WTC11 (cell line): ENCODE results near the gene IZUMO2.

ENCODE experiments used
- FOXJ3 ChIP-seq: sonication (generic); formaldehyde crosslinking; IDR thresholded peaks from 2 replicates; pipeline ENCODE4 v1.9.0; 2021; ENCODE audit warnings: missing genetic modification reagents, mild to moderate bottlenecking, borderline replicate concordance
- JUN ChIP-seq: sonication (generic); formaldehyde crosslinking; IDR thresholded peaks from 2 replicates; pipeline ENCODE4 v1.8.0; 2023; ENCODE audit warnings: mild to moderate bottlenecking, missing genetic modification reagents
- SMAD4 ChIP-seq: sonication (generic); formaldehyde crosslinking; IDR thresholded peaks from 2 replicates; pipeline ENCODE4 v1.8.0; 2022; ENCODE audit warnings: mild to moderate bottlenecking, missing genetic modification reagents
- SP1 ChIP-seq: sonication (generic); formaldehyde crosslinking; conservative IDR thresholded peaks from 2 replicates; pipeline ENCODE4 v1.8.1; 2022; ENCODE audit warnings: missing genetic modification reagents
- ZNF121 ChIP-seq: sonication (generic); formaldehyde crosslinking; IDR thresholded peaks from 2 replicates; pipeline ENCODE4 v1.8.0; 2023; ENCODE audit warnings: missing genetic modification reagents
- TF ChIP-seq, protein P1 (sequence below): fragments of 200-600 bp; IDR thresholded peaks from 2 replicates; pipeline ENCODE4 v1.8.0; 2022; ENCODE audit warnings: antibody characterized with exemption
- TF ChIP-seq, protein P2 (sequence below): sonication (generic); formaldehyde crosslinking; IDR thresholded peaks from 2 replicates; pipeline ENCODE4 v1.8.0; 2022; ENCODE audit warnings: mild to moderate bottlenecking, missing genetic modification reagents
- TF ChIP-seq, protein P3 (sequence below): sonication (generic); formaldehyde crosslinking; IDR thresholded peaks from 2 replicates; pipeline ENCODE4 v1.8.0; 2022; ENCODE audit warnings: mild to moderate bottlenecking, missing genetic modification reagents

DNA sequence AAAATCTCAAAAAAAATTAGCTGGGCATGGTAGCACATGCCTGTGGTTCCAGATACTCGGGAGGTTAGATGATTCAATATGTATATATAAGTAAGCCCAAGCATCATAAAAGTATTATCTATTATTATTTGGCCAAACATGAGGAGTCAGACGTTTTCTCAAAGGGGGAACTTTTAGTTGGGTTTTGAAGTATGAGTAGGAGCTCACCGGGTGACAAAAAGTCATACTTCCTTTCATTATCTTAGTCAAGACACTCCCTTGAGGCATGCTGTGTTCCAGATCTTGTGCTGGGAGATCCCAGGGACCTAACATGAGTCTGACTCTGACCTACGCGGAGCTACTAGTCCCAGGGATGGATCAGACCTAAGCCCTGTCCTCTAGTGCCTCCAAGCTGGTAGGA lies 32.1 kb upstream of the IZUMO2 start:
- TF ChIP-seq, protein P1, sequence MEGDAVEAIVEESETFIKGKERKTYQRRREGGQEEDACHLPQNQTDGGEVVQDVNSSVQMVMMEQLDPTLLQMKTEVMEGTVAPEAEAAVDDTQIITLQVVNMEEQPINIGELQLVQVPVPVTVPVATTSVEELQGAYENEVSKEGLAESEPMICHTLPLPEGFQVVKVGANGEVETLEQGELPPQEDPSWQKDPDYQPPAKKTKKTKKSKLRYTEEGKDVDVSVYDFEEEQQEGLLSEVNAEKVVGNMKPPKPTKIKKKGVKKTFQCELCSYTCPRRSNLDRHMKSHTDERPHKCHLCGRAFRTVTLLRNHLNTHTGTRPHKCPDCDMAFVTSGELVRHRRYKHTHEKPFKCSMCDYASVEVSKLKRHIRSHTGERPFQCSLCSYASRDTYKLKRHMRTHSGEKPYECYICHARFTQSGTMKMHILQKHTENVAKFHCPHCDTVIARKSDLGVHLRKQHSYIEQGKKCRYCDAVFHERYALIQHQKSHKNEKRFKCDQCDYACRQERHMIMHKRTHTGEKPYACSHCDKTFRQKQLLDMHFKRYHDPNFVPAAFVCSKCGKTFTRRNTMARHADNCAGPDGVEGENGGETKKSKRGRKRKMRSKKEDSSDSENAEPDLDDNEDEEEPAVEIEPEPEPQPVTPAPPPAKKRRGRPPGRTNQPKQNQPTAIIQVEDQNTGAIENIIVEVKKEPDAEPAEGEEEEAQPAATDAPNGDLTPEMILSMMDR: no peak
- TF ChIP-seq SP1 (CRISPR knock-in tag) (no peak), ZNF121 (CRISPR knock-in tag) (no peak), FOXJ3 (CRISPR knock-in tag) (no peak), SMAD4 (CRISPR knock-in tag) (no peak), JUN (CRISPR knock-in tag) (no peak)
- TF ChIP-seq, protein P2, sequence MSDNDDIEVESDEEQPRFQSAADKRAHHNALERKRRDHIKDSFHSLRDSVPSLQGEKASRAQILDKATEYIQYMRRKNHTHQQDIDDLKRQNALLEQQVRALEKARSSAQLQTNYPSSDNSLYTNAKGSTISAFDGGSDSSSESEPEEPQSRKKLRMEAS (CRISPR knock-in tag): no peak
- TF ChIP-seq, protein P3, sequence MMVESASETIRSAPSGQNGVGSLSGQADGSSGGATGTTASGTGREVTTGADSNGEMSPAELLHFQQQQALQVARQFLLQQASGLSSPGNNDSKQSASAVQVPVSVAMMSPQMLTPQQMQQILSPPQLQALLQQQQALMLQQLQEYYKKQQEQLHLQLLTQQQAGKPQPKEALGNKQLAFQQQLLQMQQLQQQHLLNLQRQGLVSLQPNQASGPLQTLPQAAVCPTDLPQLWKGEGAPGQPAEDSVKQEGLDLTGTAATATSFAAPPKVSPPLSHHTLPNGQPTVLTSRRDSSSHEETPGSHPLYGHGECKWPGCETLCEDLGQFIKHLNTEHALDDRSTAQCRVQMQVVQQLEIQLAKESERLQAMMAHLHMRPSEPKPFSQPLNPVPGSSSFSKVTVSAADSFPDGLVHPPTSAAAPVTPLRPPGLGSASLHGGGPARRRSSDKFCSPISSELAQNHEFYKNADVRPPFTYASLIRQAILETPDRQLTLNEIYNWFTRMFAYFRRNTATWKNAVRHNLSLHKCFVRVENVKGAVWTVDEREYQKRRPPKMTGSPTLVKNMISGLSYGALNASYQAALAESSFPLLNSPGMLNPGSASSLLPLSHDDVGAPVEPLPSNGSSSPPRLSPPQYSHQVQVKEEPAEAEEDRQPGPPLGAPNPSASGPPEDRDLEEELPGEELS (CRISPR knock-in tag): no peak
